ENCODE data around the gene EMC1.

- TF ChIP-seq POLR2AphosphoS5 (IDR thresholded peaks at IDR 0.05) (no peak), POLR2A (IDR thresholded peaks at IDR 0.05) (no peak)
Observed at GRCh38 chr1:19193004-19193403, 58.3 kb downstream of the EMC1 start.
